Omental fat pad (tissue), 4 donors: ENCODE measurements around the gene GABPB1. TPM values are rescaled to one million over a fixed set of nuclear protein-coding genes. Genes with fewer than 3 reads are reported as not detected.

Experiments used
- ATAC-seq: fragments of 150-250 bp; one replicate; pipeline ENCODE4 v1.9.1; 2016; ENCODE audit warnings: mild to moderate bottlenecking, moderate library complexity; ENCODE audit not compliant: low FRiP score
- DNase-seq: peaks from one replicate; pipeline ENCODE4 v3.0.0-alpha.2; 2019; ENCODE audit warnings: low spot score
- CTCF ChIP-seq, 3 donors: fragments of 450-650 bp; IDR thresholded peaks; one replicate each; pipeline ENCODE4 v1.5.1; 2016 to 2017; ENCODE audit warnings: antibody characterized with exemption in 3 of 3, mild to moderate bottlenecking in 3 of 3, moderate library complexity in 2 of 3
- total RNA-seq, 4 donors: library from RNA; depleted of rRNA; stranded (reverse); fragments of >200 nt; gene quantifications; one replicate each; pipeline ENCODE4 v1.1.0, GENCODE V29; 2016

Gene GABPB1
- total RNA-seq, 4 donors from 2014 or later, result 16.8 to 55.5 (median 30.6) TPM

GRCh38 chr15:50234764-50235163 lies 120.2 kb downstream of the GABPB1 start:
- ATAC-seq, result no peak
- no peak for TF ChIP-seq CTCF (IDR thresholded peaks at IDR 0.05)

DNA sequence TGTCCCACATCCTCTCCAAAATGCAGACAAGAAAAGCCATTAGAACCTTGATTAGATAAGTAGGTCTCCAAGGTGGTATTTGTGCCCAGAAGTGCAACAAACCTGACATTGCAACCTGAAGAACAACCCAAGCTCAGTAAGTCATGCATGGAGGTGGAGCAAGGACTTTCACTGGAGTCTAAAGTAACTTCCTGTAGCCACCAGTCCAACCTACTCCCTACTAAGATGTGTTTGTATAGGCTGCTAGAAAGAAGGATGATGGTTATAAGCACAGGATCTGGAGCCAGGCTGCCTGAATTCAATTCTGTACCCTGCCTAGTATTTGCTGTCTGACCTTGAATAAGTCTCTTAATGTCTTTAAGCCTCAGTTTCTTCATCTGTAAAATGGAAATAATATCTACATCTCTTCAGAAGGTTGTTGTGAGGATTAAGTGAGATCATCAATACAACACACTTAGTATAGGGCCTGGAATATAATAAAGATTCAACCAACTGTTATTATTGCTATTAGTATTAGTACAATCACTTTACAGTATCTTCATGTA lies 121.7 kb downstream of the GABPB1 start:
- no peak for ATAC-seq
- no peak for DNase-seq
- TF ChIP-seq CTCF (IDR thresholded peaks at IDR 0.05), result no peak

More at GRCh38 chr15:50234764-50235163, 120.2 kb downstream of the GABPB1 start:
- DNase-seq, result no peak

DNA sequence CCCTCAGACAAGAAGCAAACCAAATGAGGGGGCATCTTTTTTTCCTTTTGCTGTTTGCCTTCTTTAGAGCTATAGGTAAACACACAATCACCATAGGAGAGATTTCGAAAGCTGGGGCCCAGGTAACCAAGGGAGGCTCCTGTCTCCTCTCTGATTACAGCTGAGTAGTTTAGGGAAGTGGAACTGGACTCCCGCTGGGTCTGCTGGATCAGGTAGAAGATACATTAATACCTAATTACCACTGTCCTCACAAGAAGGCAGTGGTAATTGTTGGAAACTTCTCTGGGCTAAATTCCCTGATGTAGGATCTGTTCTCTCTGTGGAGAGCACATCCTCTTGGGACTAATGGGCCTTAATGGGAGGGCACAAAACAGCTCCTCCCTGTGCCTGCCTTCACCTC lies 122.2 kb downstream of the GABPB1 start:
- DNase-seq, result no peak
- no peak for ATAC-seq
- no peak for TF ChIP-seq CTCF (IDR thresholded peaks at IDR 0.05)

DNA sequence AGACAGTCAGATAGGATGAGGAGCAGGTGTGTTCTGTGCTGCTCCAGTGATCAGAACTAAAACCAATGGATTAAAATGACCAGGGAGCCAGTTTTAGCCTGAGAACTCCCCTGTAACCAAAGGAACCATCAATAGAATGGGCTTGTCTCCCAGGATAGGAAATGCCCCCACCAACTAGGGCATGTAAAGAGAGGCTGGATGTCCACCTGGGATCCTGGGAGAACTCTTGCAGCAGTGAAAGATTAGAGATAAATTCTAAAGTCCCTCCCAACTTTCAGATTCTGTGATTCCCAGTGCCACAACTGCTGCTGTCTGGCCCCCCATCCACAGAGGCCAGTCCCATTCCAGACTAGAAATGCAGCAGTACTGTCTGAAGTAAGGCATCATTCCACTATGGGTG lies 123.2 kb downstream of the GABPB1 start:
- DNase-seq (no peak), ATAC-seq (no peak)
- TF ChIP-seq CTCF (IDR thresholded peaks at IDR 0.05), result no peak

DNA sequence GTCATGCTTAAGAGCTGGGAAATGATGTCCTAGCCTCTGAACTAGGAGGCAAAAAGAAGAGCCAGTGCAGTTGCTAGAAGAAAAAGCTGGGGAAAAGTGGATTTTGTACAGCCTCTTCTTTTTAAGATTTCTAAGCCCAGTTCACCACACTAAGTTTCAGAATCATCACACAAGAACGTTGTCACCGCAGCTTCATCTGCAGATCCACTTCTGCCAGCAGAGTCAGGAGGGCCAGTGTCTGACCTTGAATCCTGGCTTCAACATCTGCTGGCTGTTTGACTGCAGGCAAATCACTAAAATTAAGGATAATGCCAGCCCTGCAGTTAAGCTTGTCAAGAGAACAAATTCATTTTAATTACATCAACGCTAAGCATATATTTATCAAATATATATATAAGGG lies 125.7 kb downstream of the GABPB1 start:
- TF ChIP-seq CTCF (IDR thresholded peaks at IDR 0.05), result no peak
- ATAC-seq, result no peak
- DNase-seq, result no peak

- ATAC-seq (no peak), DNase-seq (no peak)
- no peak for TF ChIP-seq CTCF (IDR thresholded peaks at IDR 0.05)
Observed at GRCh38 chr15:50228866-50229265, 126.1 kb downstream of the GABPB1 start.

DNA sequence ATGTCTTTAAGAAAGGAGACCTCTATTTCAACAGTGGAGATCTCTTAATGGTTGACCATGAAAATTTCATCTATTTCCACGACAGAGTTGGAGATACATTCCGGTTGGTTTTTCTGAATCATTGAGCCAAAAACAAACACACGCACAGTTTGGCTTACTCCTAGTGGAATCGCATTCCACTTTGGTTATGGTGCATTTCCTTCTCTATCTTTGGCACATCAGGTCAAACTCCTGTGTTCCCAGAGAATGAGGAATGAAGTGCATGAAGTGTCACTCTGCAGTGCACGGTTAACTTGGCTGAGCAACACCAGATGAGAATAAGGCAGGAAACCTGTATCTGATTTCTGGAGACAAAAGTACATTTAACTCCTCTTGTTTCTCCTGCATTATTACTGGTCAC lies 127.9 kb downstream of the GABPB1 start:
- TF ChIP-seq CTCF (IDR thresholded peaks at IDR 0.05), result no peak
- DNase-seq (no peak), ATAC-seq (no peak)
